GM21367 (cell line): ENCODE measurements around the gene PLBD2.

ENCODE experiments used
- ATAC-seq: cut with Tn5 transposase; IDR thresholded peaks from one replicate; pipeline ENCODE4 v1.9.1; 2021; ENCODE audit not compliant: unreplicated experiment

PLBD2 gene, protein sequence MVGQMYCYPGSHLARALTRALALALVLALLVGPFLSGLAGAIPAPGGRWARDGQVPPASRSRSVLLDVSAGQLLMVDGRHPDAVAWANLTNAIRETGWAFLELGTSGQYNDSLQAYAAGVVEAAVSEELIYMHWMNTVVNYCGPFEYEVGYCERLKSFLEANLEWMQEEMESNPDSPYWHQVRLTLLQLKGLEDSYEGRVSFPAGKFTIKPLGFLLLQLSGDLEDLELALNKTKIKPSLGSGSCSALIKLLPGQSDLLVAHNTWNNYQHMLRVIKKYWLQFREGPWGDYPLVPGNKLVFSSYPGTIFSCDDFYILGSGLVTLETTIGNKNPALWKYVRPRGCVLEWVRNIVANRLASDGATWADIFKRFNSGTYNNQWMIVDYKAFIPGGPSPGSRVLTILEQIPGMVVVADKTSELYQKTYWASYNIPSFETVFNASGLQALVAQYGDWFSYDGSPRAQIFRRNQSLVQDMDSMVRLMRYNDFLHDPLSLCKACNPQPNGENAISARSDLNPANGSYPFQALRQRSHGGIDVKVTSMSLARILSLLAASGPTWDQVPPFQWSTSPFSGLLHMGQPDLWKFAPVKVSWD

GRCh38 chr12:113358381-113359132 is at the start of gene PLBD2:
Gene PLBD2 (plus strand): TSS chr12:113358587. CDS start chr12:113358601, 14 bp downstream.
- peak; percentile 86 for ATAC-seq

DNA sequence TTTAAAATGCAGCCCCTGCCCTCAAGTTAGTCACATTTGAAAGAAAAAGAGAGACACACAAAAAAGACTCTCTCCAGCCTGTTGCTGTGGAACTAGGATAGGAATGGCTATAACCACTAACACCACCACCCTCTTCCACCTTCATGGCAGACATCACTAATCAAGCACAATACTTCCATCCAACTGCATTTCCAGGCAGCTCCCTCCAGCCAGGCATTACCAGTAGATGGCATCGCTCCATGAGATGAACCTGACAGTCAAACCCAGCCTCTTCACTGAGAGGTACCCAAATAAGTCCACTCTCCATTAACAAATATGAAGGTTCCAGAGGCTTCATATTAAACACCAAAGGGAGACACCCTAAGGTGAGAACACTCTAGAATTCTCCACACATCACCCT is 47.9 kb upstream of the PLBD2 start:
- ATAC-seq = no peak

- no peak for ATAC-seq
These were observed 44.3 kb upstream of the PLBD2 start for GRCh38 chr12:113314121-113314529.

DNA sequence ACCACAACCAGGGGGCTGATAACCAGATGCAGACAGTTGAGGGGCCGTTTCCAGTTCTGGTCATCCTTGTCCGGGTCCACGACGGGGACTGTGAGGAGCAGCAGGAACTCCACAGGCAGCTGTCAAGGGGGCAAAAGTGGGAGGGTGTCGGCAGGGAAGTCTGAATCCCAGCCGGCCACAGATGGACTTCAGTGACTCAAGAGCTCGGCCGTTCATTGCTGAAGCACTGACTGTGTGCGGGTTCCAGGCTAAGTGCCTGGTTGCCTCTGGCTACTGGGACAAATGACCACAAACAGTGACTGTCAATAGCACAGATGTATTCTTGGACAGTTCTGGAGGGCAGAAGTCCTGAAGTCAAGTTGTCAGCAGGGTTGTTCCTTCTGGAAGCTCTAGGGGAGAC is 43.0 kb upstream of the PLBD2 start:
- no peak for ATAC-seq

GRCh38 chr12:113316155-113316554 is 42.2 kb upstream of the PLBD2 start:
- ATAC-seq = no peak

- ATAC-seq = no peak
These were observed 41.3 kb upstream of the PLBD2 start for GRCh38 chr12:113317122-113317521.

DNA sequence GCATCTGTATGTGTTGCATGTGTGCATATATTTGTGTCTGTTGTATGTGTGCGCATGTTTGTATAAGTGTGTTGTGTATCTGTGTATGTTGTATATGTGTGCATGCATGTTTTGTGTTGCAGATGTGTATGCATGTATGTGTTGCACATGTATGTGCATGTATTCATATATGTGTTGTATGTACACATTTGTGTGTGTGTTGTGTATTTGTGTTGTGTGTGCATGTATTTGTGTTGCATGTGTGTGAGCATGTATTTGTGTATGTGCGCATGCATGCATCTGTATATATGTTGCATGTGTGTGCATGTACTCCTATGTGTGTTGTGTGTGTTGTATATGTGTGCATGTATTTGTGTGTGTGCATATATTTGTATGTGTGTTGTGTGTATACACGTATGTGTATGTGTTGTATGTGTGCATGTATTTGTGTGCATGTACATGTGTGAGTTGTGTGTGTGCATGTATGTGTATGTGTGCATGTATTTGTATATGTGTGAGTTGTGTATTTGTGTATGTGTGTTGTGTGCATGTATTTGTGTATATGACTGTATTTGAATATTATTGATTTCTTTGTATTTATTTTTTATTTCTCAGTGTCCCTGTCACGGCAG is 40.2 kb upstream of the PLBD2 start:
- no peak for ATAC-seq

DNA sequence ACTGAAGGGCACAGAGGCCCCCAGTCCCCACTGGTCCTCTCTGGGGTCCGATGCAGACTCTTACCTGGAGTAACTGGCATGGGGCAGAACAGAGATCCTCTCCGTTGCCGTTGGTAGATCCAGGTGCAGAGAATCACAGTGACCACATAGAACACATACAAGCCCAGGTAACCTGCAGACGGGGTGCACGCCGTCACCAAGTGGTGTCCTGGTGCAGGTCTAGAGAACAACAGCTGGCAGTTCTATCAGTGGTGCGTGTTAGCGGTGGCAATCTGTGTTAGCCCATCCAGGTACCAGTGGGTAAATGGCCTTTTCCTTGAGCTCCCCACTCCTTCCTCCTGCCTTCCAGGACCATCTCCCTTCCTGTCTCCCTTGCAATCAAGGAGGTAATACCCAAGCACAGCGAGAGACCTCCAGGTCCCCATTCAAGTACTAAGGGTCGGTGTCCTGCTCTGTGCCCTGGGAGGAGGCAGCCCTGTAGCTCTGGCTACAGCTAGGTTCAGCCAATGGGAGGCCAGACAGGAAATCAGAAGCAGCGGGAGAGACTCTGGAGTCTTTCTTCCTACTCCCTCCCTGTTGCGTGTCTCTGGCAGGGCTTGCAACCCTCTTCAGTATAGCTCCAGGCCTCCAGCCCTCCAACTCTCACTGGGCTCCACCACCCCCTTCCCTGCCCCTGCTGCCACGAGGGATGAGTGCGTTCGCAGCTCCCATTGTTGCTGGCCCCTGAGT is 39.3 kb upstream of the PLBD2 start:
- ATAC-seq = no peak

GRCh38 chr12:113320401-113320800 is 38.0 kb upstream of the PLBD2 start:
- no peak for ATAC-seq

DNA sequence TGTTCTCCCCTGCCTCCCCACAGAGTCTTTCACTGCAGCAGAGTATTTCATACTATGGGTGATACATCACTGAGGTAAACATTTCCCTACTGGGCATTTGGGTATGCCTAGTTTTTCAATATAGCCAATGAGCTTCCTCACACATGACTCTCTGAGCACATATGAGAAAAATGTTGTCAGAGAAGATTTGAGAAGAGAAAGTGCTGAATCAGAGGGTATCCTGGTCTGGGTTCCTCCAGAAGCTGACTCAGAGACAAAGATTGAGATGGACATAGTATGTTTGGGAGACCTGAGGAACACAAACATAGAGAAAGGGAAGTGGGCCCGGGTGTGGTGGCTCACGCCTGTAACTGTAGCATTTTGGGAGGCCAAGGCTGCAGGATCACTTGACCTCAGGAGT is 36.0 kb upstream of the PLBD2 start:
- no peak for ATAC-seq

- no peak for ATAC-seq
These were observed 32.5 kb upstream of the PLBD2 start for GRCh38 chr12:113325916-113326315.

DNA sequence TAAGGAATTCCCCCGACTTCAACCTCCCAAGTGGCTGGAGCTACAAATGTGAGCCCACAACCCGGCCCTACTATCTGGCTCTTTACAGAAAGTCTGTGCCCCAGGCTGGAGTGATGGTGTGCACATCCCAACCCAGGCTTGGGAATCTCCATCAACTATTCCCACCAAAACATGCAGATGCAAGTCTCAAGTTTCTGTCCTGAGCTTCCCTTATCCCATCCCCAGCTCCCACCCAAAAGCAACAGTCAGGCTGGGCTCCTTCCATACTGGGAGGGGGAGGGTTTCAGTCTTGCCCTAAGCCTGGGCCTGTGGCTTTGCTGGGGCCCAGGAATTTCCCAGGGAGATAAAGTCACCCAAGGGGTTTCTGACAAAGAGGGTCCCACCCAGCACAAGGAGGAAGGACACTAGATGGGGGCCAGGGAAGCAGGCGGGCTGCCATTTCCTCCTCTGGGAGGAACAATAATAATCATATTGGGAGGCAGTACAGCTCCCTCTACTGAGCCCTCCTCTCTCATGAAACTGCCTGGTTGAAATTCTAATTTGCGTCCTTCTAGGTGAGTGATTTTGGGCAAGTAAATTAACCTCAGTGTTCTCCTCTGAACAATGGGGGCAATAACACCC is 31.5 kb upstream of the PLBD2 start:
- no peak for ATAC-seq

DNA sequence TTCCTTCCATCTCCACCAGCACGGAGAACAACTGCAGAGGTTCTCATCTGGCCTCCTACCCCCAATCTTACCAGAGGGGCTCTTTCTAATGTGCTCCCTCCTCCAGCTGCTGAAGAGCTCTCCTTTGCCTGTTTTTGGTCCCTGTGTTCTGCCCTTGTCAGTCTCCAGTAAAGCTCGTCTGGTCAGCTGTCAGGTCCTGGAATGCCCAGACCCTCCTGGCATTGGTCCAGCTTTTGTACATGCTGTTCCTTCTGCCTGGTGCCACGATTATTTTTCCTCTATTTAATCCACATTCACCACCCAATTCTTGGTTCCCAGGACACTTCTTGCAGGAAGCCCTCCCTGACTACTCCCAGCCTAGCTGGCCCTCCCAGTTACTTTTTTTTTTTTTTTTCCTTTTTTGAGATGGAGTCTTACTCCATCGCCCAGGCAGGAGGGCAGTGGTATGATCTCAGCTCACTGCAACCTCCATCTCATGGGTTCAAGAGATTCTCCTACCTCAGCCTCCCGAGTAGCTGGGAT is 30.0 kb upstream of the PLBD2 start:
- no peak for ATAC-seq

DNA sequence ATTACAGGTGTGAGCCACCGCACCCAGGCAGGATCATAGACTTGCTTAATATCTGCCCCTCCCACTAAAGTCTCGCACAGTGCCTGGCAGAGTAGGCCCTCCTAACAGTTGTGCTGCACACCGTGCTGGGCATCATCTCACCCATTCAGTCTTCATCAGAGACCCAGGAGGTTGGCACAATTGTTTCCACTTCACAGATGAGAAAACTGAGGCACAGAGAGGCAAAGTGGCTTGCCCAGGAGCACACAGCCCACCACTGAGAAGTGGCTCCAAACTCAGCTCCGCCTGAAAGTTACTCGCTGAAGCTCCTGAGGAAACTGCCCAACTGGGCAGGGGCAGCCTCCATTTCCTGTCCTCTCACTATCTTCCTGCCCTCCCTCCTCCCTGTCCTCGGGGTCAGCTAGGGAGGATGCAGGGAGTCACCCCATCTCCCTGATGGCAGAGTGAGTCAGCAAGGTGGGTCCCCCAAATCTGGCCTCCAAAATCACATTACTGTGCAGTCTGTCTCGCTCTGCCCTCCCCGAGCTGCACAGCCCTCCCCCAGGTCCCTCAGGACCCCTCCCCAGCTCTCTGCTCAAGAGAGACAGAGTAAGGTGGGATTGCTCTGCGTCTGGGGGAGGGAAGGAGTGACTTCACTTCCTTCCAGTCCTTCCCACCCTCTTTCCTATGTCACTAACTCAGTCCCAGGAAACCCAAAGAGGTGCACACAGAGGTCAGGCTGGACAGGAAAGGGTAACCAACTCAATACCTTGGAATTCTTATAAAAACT is 29.2 kb upstream of the PLBD2 start:
- no peak for ATAC-seq

DNA sequence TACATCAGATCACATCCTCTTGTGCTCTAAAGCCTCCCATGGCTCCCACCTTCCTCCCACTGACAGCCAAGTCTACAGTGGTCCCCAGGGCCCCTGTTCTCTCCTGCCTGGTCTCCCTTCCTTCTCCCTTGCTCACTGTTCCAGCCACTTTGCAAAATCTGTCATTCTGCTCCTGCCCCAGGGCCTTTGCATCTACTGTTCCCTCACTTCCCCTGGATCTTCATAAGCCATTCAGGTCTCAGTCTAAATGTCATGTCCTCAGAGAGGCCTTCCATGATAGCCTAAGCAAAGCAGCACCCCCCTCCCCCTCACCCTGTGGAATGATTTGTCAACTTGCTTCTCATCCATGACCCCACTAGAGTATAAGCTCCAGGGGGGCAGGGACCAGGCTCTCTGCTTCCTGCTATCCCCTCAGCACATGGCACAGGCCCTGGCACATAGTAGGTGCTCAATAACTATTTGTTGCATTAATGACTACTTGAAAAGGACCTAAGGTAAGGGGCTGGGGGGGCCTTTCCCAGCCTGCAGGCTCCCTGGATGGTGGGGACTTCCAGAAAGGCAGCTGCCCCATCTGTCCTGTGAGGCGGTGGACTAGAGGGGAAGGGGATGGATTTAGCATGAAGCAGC is 28.5 kb upstream of the PLBD2 start:
- ATAC-seq = no peak

- ATAC-seq = no peak
These were observed 27.9 kb upstream of the PLBD2 start for GRCh38 chr12:113330505-113330904.

- ATAC-seq = no peak
These were observed 25.5 kb upstream of the PLBD2 start for GRCh38 chr12:113332688-113333417.

DNA sequence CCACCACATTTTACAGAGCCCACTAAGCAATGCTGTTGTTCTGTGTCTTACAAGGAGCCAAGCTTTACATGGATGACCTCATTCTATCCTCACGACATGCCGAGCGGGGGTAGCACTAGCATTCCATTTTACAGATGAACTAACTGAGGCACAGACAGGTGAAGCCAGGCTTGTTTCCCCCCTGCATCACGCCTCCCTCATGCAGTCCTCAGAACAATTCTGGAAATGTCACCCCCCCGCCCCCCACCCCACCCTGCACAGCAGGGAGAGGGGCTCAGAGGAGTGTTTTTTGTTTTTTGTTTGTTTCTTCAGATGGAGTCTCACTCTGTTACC is 25.0 kb upstream of the PLBD2 start:
- no peak for ATAC-seq
